Spleen (tissue), 7 donors: ENCODE results near the gene ROBO1.

ENCODE experiments used
- POLR2A ChIP-seq, 3 donors: fragments of 450-650 bp; IDR thresholded peaks; one replicate each; pipeline ENCODE4 v1.5.1; 2017; ENCODE audit warnings: antibody characterized with exemption in 3 of 3, mild to moderate bottlenecking in 1 of 3
- POLR2AphosphoS5 ChIP-seq, 3 donors: sonication (generic); formaldehyde crosslinking; IDR thresholded peaks; one replicate each; pipeline ENCODE4 v1.5.1; 2017; ENCODE audit warnings: antibody characterized with exemption in 3 of 3
- TF ChIP-seq, protein P1 (sequence below), 11 experiments: fragments of 200-600 bp in 7 of 11; fragments of 450-650 bp in 4 of 11; sonication (generic) in 4 of 11; IDR thresholded peaks in 8 of 11; conservative IDR thresholded peaks in 3 of 11; 1 replicate in 7 of 11; 2 replicates in 4 of 11; pipeline versions ENCODE4 v1.4.0 to v1.8.0; 2016 to 2021; ENCODE audit warnings: antibody characterized with exemption in 11 of 11, inconsistent platforms in 4 of 11, mild to moderate bottlenecking in 1 of 11
- donor health status: DM: no; HTN: no; CAD: no; lungs with moderate emphysema.
- donor health status: DM: no; HTN: no; CAD: no.
- donor health status: DM: no; HTN: no; CAD: no.

DNA sequence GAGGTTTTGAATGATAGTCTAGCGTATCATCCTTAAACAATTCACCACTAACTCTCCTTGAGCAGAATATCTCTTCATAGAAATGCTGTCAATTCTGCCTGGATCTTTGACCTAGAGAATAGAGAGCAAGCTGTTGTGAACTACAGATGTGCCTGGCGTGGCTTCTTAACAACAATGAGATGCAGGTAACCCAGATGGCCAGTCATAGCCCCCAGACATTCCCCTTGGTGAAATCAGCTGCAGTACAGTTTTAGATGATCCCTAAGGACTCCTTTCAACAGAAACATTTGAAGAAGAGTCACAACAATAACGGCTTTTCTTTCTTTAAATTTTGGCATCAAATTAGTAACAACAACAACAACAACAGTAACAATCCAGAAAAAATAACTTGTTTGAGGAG, 1041.3 kb downstream of the ROBO1 start:
- TF ChIP-seq, protein P1, sequence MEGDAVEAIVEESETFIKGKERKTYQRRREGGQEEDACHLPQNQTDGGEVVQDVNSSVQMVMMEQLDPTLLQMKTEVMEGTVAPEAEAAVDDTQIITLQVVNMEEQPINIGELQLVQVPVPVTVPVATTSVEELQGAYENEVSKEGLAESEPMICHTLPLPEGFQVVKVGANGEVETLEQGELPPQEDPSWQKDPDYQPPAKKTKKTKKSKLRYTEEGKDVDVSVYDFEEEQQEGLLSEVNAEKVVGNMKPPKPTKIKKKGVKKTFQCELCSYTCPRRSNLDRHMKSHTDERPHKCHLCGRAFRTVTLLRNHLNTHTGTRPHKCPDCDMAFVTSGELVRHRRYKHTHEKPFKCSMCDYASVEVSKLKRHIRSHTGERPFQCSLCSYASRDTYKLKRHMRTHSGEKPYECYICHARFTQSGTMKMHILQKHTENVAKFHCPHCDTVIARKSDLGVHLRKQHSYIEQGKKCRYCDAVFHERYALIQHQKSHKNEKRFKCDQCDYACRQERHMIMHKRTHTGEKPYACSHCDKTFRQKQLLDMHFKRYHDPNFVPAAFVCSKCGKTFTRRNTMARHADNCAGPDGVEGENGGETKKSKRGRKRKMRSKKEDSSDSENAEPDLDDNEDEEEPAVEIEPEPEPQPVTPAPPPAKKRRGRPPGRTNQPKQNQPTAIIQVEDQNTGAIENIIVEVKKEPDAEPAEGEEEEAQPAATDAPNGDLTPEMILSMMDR (IDR thresholded peaks at IDR 0.05 in 8 of 11, conservative IDR thresholded peaks at IDR 0.05 in 3 of 11): no peak
- TF ChIP-seq POLR2A (IDR thresholded peaks at IDR 0.05) (no peak), POLR2AphosphoS5 (IDR thresholded peaks at IDR 0.05) (no peak)
